ENCODE results near the gene SLC35F4. TPM values are rescaled to one million over a fixed set of nuclear protein-coding genes. Genes with fewer than 3 reads are reported as not detected.

SLC35F4 gene
- total and polyA plus RNA-seq, 2 of the 4 experiments (the other 2 are of a cell fraction) = not detected

- Histone ChIP-seq H3K27ac (ENCODE audit: insufficient read depth, low read length) (no peak overlapping the region), H4K5ac (ENCODE audit: low read depth, low read length) (no peak overlapping the region), H3K4me1 (ENCODE audit: control insufficient read depth, insufficient read depth, low read length) (no peaks in the 10 kb centered on the region), H3K4ac (ENCODE audit: low read depth, low read length) (no peak overlapping the region), H2BK5ac (ENCODE audit: low read depth, low read length, poor library complexity, severe bottlenecking) (no peak overlapping the region), H3K4me3 (ENCODE audit: insufficient read depth, low read depth, low read length) (no peak overlapping the region), H2BK20ac (ENCODE audit: low read depth, low read length) (no peak overlapping the region), H2BK15ac (ENCODE audit: low read depth, low read length) (no peak overlapping the region), H2AFZ (replicated peaks; ENCODE audit: low read length, poor library complexity) (no peak overlapping the region), H4K8ac (ENCODE audit: low read depth in 2 of 2, low read length in 2 of 2) (no peak overlapping the region), H3K27me3 (ENCODE audit: control insufficient read depth, insufficient read depth, low read length) (no peaks in the 10 kb centered on the region), H2AK5ac (ENCODE audit: low read depth, low read length) (no peak overlapping the region), H3K9me1 (ENCODE audit: insufficient read depth, low read length) (no peaks in the 10 kb centered on the region), H3K9ac (ENCODE audit: low read depth, low read length) (no peak overlapping the region), H3K23ac (ENCODE audit: low read depth, low read length) (no peak overlapping the region), H3K36me3 (ENCODE audit: control insufficient read depth, insufficient read depth, low read length) (no peaks in the 10 kb centered on the region), H3K9me3 (ENCODE audit: control insufficient read depth, insufficient read depth, low read length) (no peaks in the 10 kb centered on the region), H3K18ac (ENCODE audit: low read depth, low read length) (no peak overlapping the region), H2AK9ac (replicated peaks; ENCODE audit: low read depth, low read length, poor library complexity) (no peak overlapping the region), H3K4me2 (ENCODE audit: low read depth, low read length) (no peak overlapping the region), H3K56ac (ENCODE audit: extremely low read depth, insufficient read depth, low read length) (no peak overlapping the region), H3K79me1 (ENCODE audit: low read depth in 1 of 2, low read length in 2 of 2) (no peaks in the 10 kb centered on the region), H4K20me1 (ENCODE audit: insufficient read depth, low read length) (no peaks in the 10 kb centered on the region), H2BK120ac (ENCODE audit: low read depth, low read length) (no peak overlapping the region), H3K14ac (replicated peaks; ENCODE audit: low read depth, low read length) (no peak overlapping the region), H4K91ac (ENCODE audit: insufficient read depth, low read depth, low read length) (no peak overlapping the region)
- CTCF ChIA-PET = no interaction called here
- no peak for ATAC-seq (ENCODE audit: low read depth)
- WGBS, 2 experiments (ENCODE audit: extremely low coverage in 2 of 2, insufficient read length in 1 of 2) = 86% methylated on average over 1 of the region's 4 CpGs; no CpG with 5 or more reads in 1 of the 2 experiments
- in situ Hi-C loops (cut with MboI; ENCODE audit: low sequenced_read_pairs) = no loop called here
- no peak for DNase-seq
- no TSS peak for BruUV-seq (replicated peaks)
- dilution Hi-C loops (cut with HindIII; ENCODE audit: low sequenced_read_pairs, unreplicated experiment) = no loop called here
- POLR2A ChIA-PET (ENCODE audit: unreplicated experiment) = no interaction called here
- intact Hi-C loops (cut with micrococcal nuclease) = no loop called here
- TF ChIP-seq RFX5 (IDR thresholded peaks at IDR 0.05; ENCODE audit: low read depth, low read length) (no peak), MAFK (IDR thresholded peaks at IDR 0.05; ENCODE audit: low read depth, low read length) (no peak), POLR2A (IDR thresholded peaks at IDR 0.05; ENCODE audit: low read depth, low read length) (no peak), CEBPB (IDR thresholded peaks at IDR 0.05; ENCODE audit: low read depth, low read length) (no peak), ELK1 (IDR thresholded peaks at IDR 0.05; ENCODE audit: borderline replicate concordance, low read depth, low read length) (no peak), CHD1 (IDR thresholded peaks at IDR 0.05; ENCODE audit: low read depth, low read length) (no peak), BHLHE40 (IDR thresholded peaks at IDR 0.05; ENCODE audit: low read depth, low read length) (no peak), MAZ (IDR thresholded peaks at IDR 0.05; ENCODE audit: borderline replicate concordance, low read depth, low read length) (no peak), RAD21 (IDR thresholded peaks at IDR 0.05; ENCODE audit: low read length) (no peak), MXI1 (IDR thresholded peaks at IDR 0.05; ENCODE audit: borderline replicate concordance, low read depth, low read length) (no peak), USF2 (IDR thresholded peaks at IDR 0.05; ENCODE audit: low read depth, low read length) (no peak), FOS (IDR thresholded peaks at IDR 0.05; ENCODE audit: low read depth, low read length) (no peak), CTCF (conservative IDR thresholded peaks at IDR 0.05; ENCODE audit: low read depth, low read length) (no peak)
These were observed 17.5 kb downstream of the SLC35F4 start for GRCh38 chr14:57848353-57848752.
